Activated T-cell treated with anti-CD3 and anti-CD28 coated beads, Interleukin-2, amount 50 U/mL, for 72 hours (primary cell): Measurements from ENCODE around the gene ADAMTS19. TPM values are rescaled to one million over a fixed set of nuclear protein-coding genes. Genes with fewer than 3 reads are reported as not detected.

Experiments
- ATAC-seq, 2 donors: fragments of 150-1000 bp; cut with Tn5 transposase; replicated peaks in 1 of 2; 2 replicates each; pipeline ENCODE4 v1.10.0; 2021; ENCODE audit warnings: moderate library complexity in 2 of 2, mild to moderate bottlenecking in 1 of 2
- DNase-seq, 2 donors: peaks; one replicate each; pipeline ENCODE4 v3.0.0; 2021 to 2022; ENCODE audit warnings: mixed read lengths in 1 of 2
- H3K27ac Mint-ChIP-seq: one replicate; pipeline ENCODE4 v1.8.0; 2022; ENCODE audit warnings: mild to moderate bottlenecking, moderate library complexity, mixed read lengths
- H3K27me3 Mint-ChIP-seq: one replicate; pipeline ENCODE4 v1.8.0; 2022; ENCODE audit warnings: low read depth, mixed read lengths
- H3K36me3 Mint-ChIP-seq, 2 donors: one replicate each; pipeline ENCODE4 v1.8.0; 2022; ENCODE audit warnings: mixed read lengths in 2 of 2, mild to moderate bottlenecking in 1 of 2; ENCODE audit not compliant: insufficient read depth in 2 of 2
- H3K4me1 Mint-ChIP-seq: one replicate; pipeline ENCODE4 v1.8.0; 2022; ENCODE audit warnings: low read depth, mixed read lengths
- H3K4me3 Mint-ChIP-seq, 2 donors: one replicate each; pipeline ENCODE4 v1.8.0; 2022; ENCODE audit warnings: mild to moderate bottlenecking in 2 of 2, mixed read lengths in 2 of 2, moderate library complexity in 2 of 2
- H3K9me3 Mint-ChIP-seq, 2 donors: one replicate each; pipeline ENCODE4 v1.8.0; 2022; ENCODE audit warnings: mixed read lengths in 2 of 2
- total RNA-seq, 2 donors: library from RNA; stranded (reverse); gene quantifications; one replicate each; pipeline ENCODE4 v1.2.3, GENCODE V29; 2022

The ADAMTS19 gene
- total RNA-seq, 2 donors from 2014 or later = not detected

- Mint-ChIP-seq H3K27ac (no peak overlapping the region), H3K4me3 (no peak overlapping the region), H3K9me3 (peaks cover 4 to 7% of the 10 kb centered on the region in 2 donors), H3K4me1 (no peaks in the 10 kb centered on the region), H3K27me3 (no peaks in the 10 kb centered on the region), H3K36me3 (no peaks in the 10 kb centered on the region)
- no peak for DNase-seq
- ATAC-seq = no peak
These were observed 210.9 kb downstream of the ADAMTS19 start for GRCh38 chr5:129670957-129671500.

GRCh38 chr5:129672006-129672405 is 211.9 kb downstream of the ADAMTS19 start:
- Mint-ChIP-seq H3K36me3 (no peaks in the 10 kb centered on the region), H3K4me1 (no peaks in the 10 kb centered on the region), H3K9me3 (peaks cover 4 to 7% of the 10 kb centered on the region in 2 donors), H3K27me3 (no peaks in the 10 kb centered on the region), H3K27ac (no peak overlapping the region), H3K4me3 (no peak overlapping the region)
- ATAC-seq (no peak), DNase-seq (no peak)

GRCh38 chr5:129679671-129680070 is 219.6 kb downstream of the ADAMTS19 start:
- ATAC-seq = no peak
- H3K4me1 Mint-ChIP-seq = no peaks in the 10 kb centered on the region
- no peak overlapping the region for H3K4me3 Mint-ChIP-seq
- no peak overlapping the region for H3K27ac Mint-ChIP-seq
- DNase-seq = no peak
- H3K36me3 Mint-ChIP-seq = no peaks in the 10 kb centered on the region
- H3K9me3 Mint-ChIP-seq = peaks cover 2% of the 10 kb centered on the region in 2 donors
- no peaks in the 10 kb centered on the region for H3K27me3 Mint-ChIP-seq

- Mint-ChIP-seq H3K27me3 (no peaks in the 10 kb centered on the region), H3K36me3 (no peaks in the 10 kb centered on the region), H3K4me3 (no peak overlapping the region), H3K4me1 (no peaks in the 10 kb centered on the region), H3K27ac (no peak overlapping the region), H3K9me3 (no peaks in the 10 kb centered on the region)
- ATAC-seq (no peak), DNase-seq (no peak)
These were observed 227.8 kb downstream of the ADAMTS19 start for GRCh38 chr5:129687941-129688340.

GRCh38 chr5:129689045-129689444 is 228.9 kb downstream of the ADAMTS19 start:
- H3K27me3 Mint-ChIP-seq = no peaks in the 10 kb centered on the region
- no peak overlapping the region for H3K27ac Mint-ChIP-seq
- H3K4me1 Mint-ChIP-seq = no peaks in the 10 kb centered on the region
- H3K9me3 Mint-ChIP-seq = peaks cover 0 to 1% of the 10 kb centered on the region in 2 donors
- DNase-seq (no peak), ATAC-seq (no peak)
- no peaks in the 10 kb centered on the region for H3K36me3 Mint-ChIP-seq
- H3K4me3 Mint-ChIP-seq = no peak overlapping the region

GRCh38 chr5:129691220-129691619 is 231.1 kb downstream of the ADAMTS19 start:
- no peaks in the 10 kb centered on the region for H3K27me3 Mint-ChIP-seq
- H3K4me3 Mint-ChIP-seq = no peak overlapping the region
- no peaks in the 10 kb centered on the region for H3K36me3 Mint-ChIP-seq
- no peaks in the 10 kb centered on the region for H3K4me1 Mint-ChIP-seq
- DNase-seq = no peak
- H3K27ac Mint-ChIP-seq = no peak overlapping the region
- peaks cover 0 to 3% of the 10 kb centered on the region in 2 donors for H3K9me3 Mint-ChIP-seq
- no peak for ATAC-seq

GRCh38 chr5:129696636-129697035 is 236.5 kb downstream of the ADAMTS19 start:
- H3K36me3 Mint-ChIP-seq = no peaks in the 10 kb centered on the region
- no peak overlapping the region for H3K4me3 Mint-ChIP-seq
- H3K27me3 Mint-ChIP-seq = no peaks in the 10 kb centered on the region
- no peaks in the 10 kb centered on the region for H3K4me1 Mint-ChIP-seq
- no peak overlapping the region for H3K27ac Mint-ChIP-seq
- DNase-seq = no peak
- peaks cover 0 to 3% of the 10 kb centered on the region in 2 donors for H3K9me3 Mint-ChIP-seq
- no peak for ATAC-seq

- DNase-seq (no peak), ATAC-seq (no peak)
- Mint-ChIP-seq H3K27ac (no peak overlapping the region), H3K9me3 (peaks cover 0 to 2% of the 10 kb centered on the region in 2 donors), H3K4me1 (no peaks in the 10 kb centered on the region), H3K36me3 (no peaks in the 10 kb centered on the region), H3K4me3 (no peak overlapping the region), H3K27me3 (no peaks in the 10 kb centered on the region)
These were observed 238.6 kb downstream of the ADAMTS19 start for GRCh38 chr5:129698661-129699060.

- Mint-ChIP-seq H3K27ac (no peak overlapping the region), H3K9me3 (no peaks in the 10 kb centered on the region), H3K27me3 (no peaks in the 10 kb centered on the region), H3K4me1 (no peaks in the 10 kb centered on the region), H3K4me3 (no peak overlapping the region), H3K36me3 (no peaks in the 10 kb centered on the region)
- no peak for DNase-seq
- no peak for ATAC-seq
These were observed 256.1 kb downstream of the ADAMTS19 start for GRCh38 chr5:129716235-129716634.

GRCh38 chr5:129716651-129717050 is 256.6 kb downstream of the ADAMTS19 start:
- no peaks in the 10 kb centered on the region for H3K4me1 Mint-ChIP-seq
- no peak for ATAC-seq
- H3K27me3 Mint-ChIP-seq = no peaks in the 10 kb centered on the region
- H3K27ac Mint-ChIP-seq = no peak overlapping the region
- no peak for DNase-seq
- no peaks in the 10 kb centered on the region for H3K36me3 Mint-ChIP-seq
- H3K4me3 Mint-ChIP-seq = no peak overlapping the region
- no peaks in the 10 kb centered on the region for H3K9me3 Mint-ChIP-seq

- Mint-ChIP-seq H3K27me3 (no peaks in the 10 kb centered on the region), H3K4me3 (no peak overlapping the region), H3K27ac (no peak overlapping the region), H3K9me3 (no peaks in the 10 kb centered on the region), H3K4me1 (no peaks in the 10 kb centered on the region), H3K36me3 (no peaks in the 10 kb centered on the region)
- ATAC-seq (no peak), DNase-seq (no peak)
These were observed 257.7 kb downstream of the ADAMTS19 start for GRCh38 chr5:129717751-129718310.

GRCh38 chr5:129718471-129719090 is 258.5 kb downstream of the ADAMTS19 start:
- DNase-seq (no peak), ATAC-seq (no peak)
- Mint-ChIP-seq H3K4me3 (no peak overlapping the region), H3K27ac (no peak overlapping the region), H3K4me1 (no peaks in the 10 kb centered on the region), H3K9me3 (no peaks in the 10 kb centered on the region), H3K27me3 (no peaks in the 10 kb centered on the region), H3K36me3 (no peaks in the 10 kb centered on the region)

- H3K27ac Mint-ChIP-seq = no peak overlapping the region
- H3K36me3 Mint-ChIP-seq = no peaks in the 10 kb centered on the region
- no peaks in the 10 kb centered on the region for H3K4me1 Mint-ChIP-seq
- no peak for ATAC-seq
- no peaks in the 10 kb centered on the region for H3K9me3 Mint-ChIP-seq
- no peaks in the 10 kb centered on the region for H3K27me3 Mint-ChIP-seq
- no peak overlapping the region for H3K4me3 Mint-ChIP-seq
- DNase-seq = no peak
These were observed 264.1 kb downstream of the ADAMTS19 start for GRCh38 chr5:129724222-129724621.

GRCh38 chr5:129724647-129725046 is 264.5 kb downstream of the ADAMTS19 start:
- ATAC-seq (no peak), DNase-seq (no peak)
- no peaks in the 10 kb centered on the region for H3K4me1 Mint-ChIP-seq
- no peak overlapping the region for H3K27ac Mint-ChIP-seq
- no peak overlapping the region for H3K4me3 Mint-ChIP-seq
- H3K36me3 Mint-ChIP-seq = no peaks in the 10 kb centered on the region
- no peaks in the 10 kb centered on the region for H3K27me3 Mint-ChIP-seq
- H3K9me3 Mint-ChIP-seq = no peaks in the 10 kb centered on the region
